GM12878 (cell line): ENCODE data around the gene CYP51A1. TPM values are rescaled to one million over a fixed set of nuclear protein-coding genes. Genes with fewer than 3 reads are reported as not detected.

Experiments used
- ATAC-seq: fragments of 200-7000 bp; cut with Tn5 transposase; 3 replicates; pipeline ENCODE4 v1.9.1; 2020; ENCODE audit warnings: mild to moderate bottlenecking, moderate library complexity
- BruUV-seq: library from RNA; stranded (reverse); fragments of 400-500 nt; replicated peaks from 2 replicates; lab custom pipeline; 2021; lab: Mats Ljungman, UMichigan
- CTCF ChIA-PET: fragments of 300-600 bp; sonication (Branson Sonifier 250); formaldehyde crosslinking; extraction: SDS; loops from one replicate; lab custom pipeline; 2021; ENCODE audit warnings: inconsistent platforms; lab: Yijun Ruan, JAX
- POLR2A ChIA-PET: fragments of 350-600 bp; formaldehyde crosslinking; extraction: SDS; loops from one replicate; lab custom pipeline; 2021; ENCODE audit warnings: inconsistent platforms; lab: Charles Lee
- RAD21 ChIA-PET: fragments of 300-600 bp; sonication (Branson Sonifier 250); formaldehyde crosslinking; loops from one replicate; lab custom pipeline; 2023; ENCODE audit warnings: antibody characterized with exemption; ENCODE audit not compliant: unreplicated experiment; lab: Charles Lee
- SMC1A ChIA-PET: fragments of 300-600 bp; sonication (Branson Sonifier 250); formaldehyde crosslinking; loops from one replicate; lab custom pipeline; 2023; ENCODE audit not compliant: unreplicated experiment, uncharacterized antibody; lab: Charles Lee
- DNase-seq: peaks from one replicate; pipeline ENCODE4 v3.0.0-alpha.2; 2011; ENCODE audit warnings: low read depth, low spot score
- FAIRE-seq: peaks from 3 replicates; lab custom pipeline; 2011; peaks lifted over from hg19 to GRCh38; lab: Jason Lieb, UNC
- H2AFZ ChIP-seq: 2 replicates; pipeline ENCODE4 v1.6.0; 2011; ENCODE audit warnings: low read depth, low read length, control low read depth; ENCODE audit not compliant: control insufficient read depth
- H3K27ac ChIP-seq: 2 replicates; pipeline ENCODE4 v1.5.1; 2011; ENCODE audit warnings: control low read depth; ENCODE audit not compliant: control insufficient read depth, insufficient read depth
- H3K27me3 ChIP-seq, 2 experiments: replicated peaks in 1 of 2; 2 replicates each; pipeline versions ENCODE4 v1.6.0 to v1.6.1; 2011; ENCODE audit warnings: low read length in 1 of 2; ENCODE audit not compliant: control insufficient read depth in 2 of 2, insufficient read depth in 2 of 2
- H3K36me3 ChIP-seq, 2 experiments: 2 replicates each; pipeline ENCODE4 v1.5.1; 2011; ENCODE audit warnings: low read length in 1 of 2; ENCODE audit not compliant: control insufficient read depth in 2 of 2, insufficient read depth in 2 of 2
- H3K4me1 ChIP-seq: 2 replicates; pipeline ENCODE4 v1.6.1; 2011; ENCODE audit warnings: mild to moderate bottlenecking, low read length, moderate library complexity, mixed read lengths; ENCODE audit not compliant: control insufficient read depth, insufficient read depth
- H3K4me2 ChIP-seq: 2 replicates; pipeline ENCODE4 v1.6.0; 2011; ENCODE audit warnings: control low read depth; ENCODE audit not compliant: control insufficient read depth, insufficient read depth
- H3K4me3 ChIP-seq: fragments of 200-600 bp; sonication (generic); 2 replicates; pipeline ENCODE4 v1.5.1; 2016
- H3K79me2 ChIP-seq: 2 replicates; pipeline ENCODE4 v1.6.0; 2011; ENCODE audit warnings: low read length; ENCODE audit not compliant: control insufficient read depth, insufficient read depth
- H3K9ac ChIP-seq: 2 replicates; pipeline ENCODE4 v1.8.0; 2011; ENCODE audit warnings: low read length, control low read depth, mixed read lengths; ENCODE audit not compliant: control insufficient read depth, insufficient read depth
- H3K9me3 ChIP-seq: replicated peaks from 3 replicates; pipeline ENCODE4 v1.5.1; 2011; ENCODE audit warnings: mild to moderate bottlenecking, low read length; ENCODE audit not compliant: control insufficient read depth, insufficient read depth
- H4K20me1 ChIP-seq: 2 replicates; pipeline ENCODE4 v1.6.0; 2011; ENCODE audit not compliant: control insufficient read depth, insufficient read depth
- ATF7 ChIP-seq: fragments of 450-650 bp; IDR thresholded peaks from 2 replicates; pipeline ENCODE4 v1.6.1; 2016; ENCODE audit warnings: low read depth, mild to moderate bottlenecking
- CBX3 ChIP-seq: fragments of 200-600 bp; sonication (generic); IDR thresholded peaks from 2 replicates; pipeline ENCODE4 v1.6.1; 2016; ENCODE audit warnings: low read depth, borderline replicate concordance
- CBX5 ChIP-seq: sonication (generic); IDR thresholded peaks from 2 replicates; pipeline ENCODE4 v1.6.1; 2016; ENCODE audit warnings: low read depth, moderate library complexity, mild to moderate bottlenecking, inconsistent platforms
- FOXK2 ChIP-seq: fragments of 450-650 bp; IDR thresholded peaks from 2 replicates; pipeline ENCODE4 v1.6.1; 2017; ENCODE audit warnings: mild to moderate bottlenecking, moderate library complexity
- IKZF1 ChIP-seq: fragments of 450-650 bp; conservative IDR thresholded peaks from 2 replicates; pipeline ENCODE4 v1.6.1; 2017; ENCODE audit warnings: antibody characterized with exemption, mild to moderate bottlenecking
- IKZF2 ChIP-seq, 2 experiments: fragments of 450-650 bp; IDR thresholded peaks; 2 replicates each; pipeline ENCODE4 v1.6.1; 2017; ENCODE audit warnings: mild to moderate bottlenecking in 2 of 2, moderate library complexity in 2 of 2
- KLF5 ChIP-seq: fragments of 450-650 bp; IDR thresholded peaks from 2 replicates; pipeline ENCODE4 v1.6.1; 2014; ENCODE audit warnings: mild to moderate bottlenecking; ENCODE audit not compliant: partially characterized antibody
- PAX5 ChIP-seq: IDR thresholded peaks from 2 replicates; pipeline ENCODE4 v1.6.1; 2011; ENCODE audit warnings: low read depth, low read length, borderline replicate concordance
- PAX8 ChIP-seq: fragments of 450-650 bp; IDR thresholded peaks from 2 replicates; pipeline ENCODE4 v1.6.1; 2017; ENCODE audit warnings: mild to moderate bottlenecking, moderate library complexity
- RAD51 ChIP-seq: fragments of 450-650 bp; IDR thresholded peaks from 2 replicates; pipeline ENCODE4 v1.6.1; 2016; ENCODE audit warnings: moderate library complexity, mild to moderate bottlenecking, inconsistent platforms
- RB1 ChIP-seq: fragments of 450-650 bp; formaldehyde crosslinking; IDR thresholded peaks from 2 replicates; pipeline ENCODE4 v1.6.1; 2017; ENCODE audit warnings: mild to moderate bottlenecking, borderline replicate concordance
- RBBP5 ChIP-seq: fragments of 200-600 bp; sonication (generic); conservative IDR thresholded peaks from 2 replicates; pipeline ENCODE4 v1.6.1; 2016
- RFX5 ChIP-seq: IDR thresholded peaks from 2 replicates; pipeline ENCODE4 v1.6.1; 2011; ENCODE audit warnings: low read depth, low read length, improper control_type of control experiment
- SP1 ChIP-seq: IDR thresholded peaks from one replicate; pipeline ENCODE4 v1.6.1; 2011; ENCODE audit warnings: low read depth, low read length
- SPI1 ChIP-seq: IDR thresholded peaks from 2 replicates; pipeline ENCODE4 v1.6.1; 2011; ENCODE audit warnings: low read depth, mild to moderate bottlenecking, low read length, moderate library complexity, borderline replicate concordance; ENCODE audit not compliant: insufficient read depth
- SRF ChIP-seq, 2 experiments: IDR thresholded peaks; 2 replicates each; pipeline ENCODE4 v1.6.1; 2011; ENCODE audit warnings: low read depth in 2 of 2, low read length in 2 of 2, mild to moderate bottlenecking in 1 of 2, moderate library complexity in 1 of 2
- SUZ12 ChIP-seq: fragments of 200-600 bp; sonication (generic); IDR thresholded peaks from one replicate; pipeline ENCODE4 v1.6.1; 2018; ENCODE audit warnings: antibody characterized with exemption, mild to moderate bottlenecking; ENCODE audit not compliant: unreplicated experiment
- YY1 ChIP-seq: IDR thresholded peaks from 2 replicates; pipeline ENCODE4 v1.6.1; 2011; ENCODE audit warnings: low read depth, mild to moderate bottlenecking, low read length
- ZNF384 ChIP-seq: IDR thresholded peaks from 2 replicates; pipeline ENCODE4 v1.6.1; 2012; ENCODE audit warnings: low read depth, mild to moderate bottlenecking, low read length, improper control_type of control experiment, borderline replicate concordance
- WGBS: methylation state at CpG from one replicate; pipeline ENCODE4 v1.1.6; 2016; ENCODE audit warnings: low lambda C conversion rate; ENCODE audit not compliant: insufficient replicate concordance, insufficient coverage; ENCODE audit errors: missing lambda C conversion rate; 5-methylcytosine and 5-hydroxymethylcytosine counted together
- in situ Hi-C: fragments of 300-500 bp; cut with MboI; formaldehyde crosslinking; loops from 9 replicates; pipeline ENCODE4 v1.14.3; 2018; ENCODE audit warnings: mixed read lengths
- intact Hi-C: fragments of 100-400 bp; cut with micrococcal nuclease; formaldehyde crosslinking; loops from one replicate; pipeline ENCODE4 v1.14.2; 2022; ENCODE audit not compliant: unreplicated experiment
- polyA plus RNA-seq, 11 experiments: library from polyadenylated mRNA; depleted of rRNA in 4 of 11; unstranded in 6 of 11; stranded (reverse) in 5 of 11; fragments of >200 nt; fragmentation: Nextera tagmentation in 4 of 11; fragmentation: Illumina TruSeq in 1 of 11; extraction: Ambion mirVana in 4 of 11; extraction: Trizol in 1 of 11; gene quantifications; 1 replicate in 1 of 11; 2 replicates in 10 of 11; pipeline versions ENCODE4 v1.2.1 to v1.2.3, GENCODE V29; 2011 to 2016; ENCODE audit warnings: inconsistent platforms in 2 of 11, missing spikeins in 2 of 11, low read depth in 1 of 11
- total RNA-seq, 4 experiments: library from RNA; depleted of rRNA in 3 of 4; stranded (reverse); fragments of >200 nt in 3 of 4; fragmentation: Illumina TruSeq in 1 of 4; extraction: Trizol in 1 of 4; gene quantifications; 2 replicates each; pipeline versions ENCODE4 v1.2.1 to v1.2.3, GENCODE V29; 2013 to 2021
- TF ChIP-seq, protein P1 (sequence below): IDR thresholded peaks from 2 replicates; pipeline ENCODE4 v1.6.1; 2012; ENCODE audit warnings: low read depth, low read length, improper control_type of control experiment
- TF ChIP-seq, protein P2 (sequence below): IDR thresholded peaks from 2 replicates; pipeline ENCODE4 v1.6.1; 2012; ENCODE audit warnings: low read depth, low read length, improper control_type of control experiment
- TF ChIP-seq, protein P3 (sequence below): IDR thresholded peaks from 2 replicates; pipeline ENCODE4 v1.6.1; 2011; ENCODE audit warnings: mild to moderate bottlenecking, low read depth, low read length, moderate library complexity; ENCODE audit not compliant: insufficient replicate concordance

The CYP51A1 gene
- total and polyA plus RNA-seq, 10 of the 15 experiments (the other 5 are each of a cell fraction or from before 2014, with no cell fraction given): 21.5 to 113 (median 61.8) TPM

DNA sequence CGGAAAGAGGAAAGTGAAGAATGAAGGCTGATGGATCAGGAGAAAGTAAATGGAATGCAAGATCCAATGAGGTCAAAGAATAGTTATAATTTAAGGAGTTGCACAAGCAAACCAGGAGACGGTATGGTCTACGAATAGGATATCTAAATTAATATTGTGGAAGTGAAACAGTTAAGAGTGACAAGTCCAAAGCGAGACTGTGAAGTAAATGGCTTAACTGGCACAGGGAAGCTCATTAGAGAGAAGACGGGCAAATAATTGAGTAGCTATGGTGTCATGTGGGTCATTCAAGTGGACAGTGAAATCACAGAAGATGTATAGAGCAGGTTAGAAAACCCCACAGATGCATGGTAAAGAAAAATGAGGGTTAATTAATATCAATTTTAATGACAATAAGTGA, 3.2 kb downstream of the CYP51A1 start:
- H3K4me3 ChIP-seq: peak overlapping the region; percentile 39
- POLR2A ChIA-PET: interaction anchor here (0.7 to 1.5 kb wide), 2 partner anchors 191 to 1475 kb away, joined by 5 to 6 read pairs; partner anchors contain the start of gene AKAP9
- BruUV-seq: no TSS peak
- peaks cover 0 to 11% of the 10 kb centered on the region in 2 experiments; a peak in 2 of 4 replicates for H3K36me3 ChIP-seq
- no peaks in the 10 kb centered on the region for H4K20me1 ChIP-seq
- SMC1A ChIA-PET: interaction anchor here (0.6 to 1.6 kb wide), 8 partner anchors 11 to 1833 kb away, joined by 3 to 6 read pairs (median 3); partner anchors contain the start of gene GATAD1
- no peak overlapping the region for H2AFZ ChIP-seq
- no peak overlapping the region for H3K9ac ChIP-seq
- in situ Hi-C loops: no loop called here
- CTCF ChIA-PET: interaction anchor here (1.1 to 1.9 kb wide), 4 partner anchors 35 to 331 kb away, joined by 3 to 7 read pairs (median 4); partner anchors contain the start of gene GATAD1
- no peaks in the 10 kb centered on the region for H3K27me3 ChIP-seq
- FAIRE-seq (no peak), DNase-seq (no peak), ATAC-seq (peak; percentile 9)
- WGBS: 34% methylated on average over 5 of the region's 5 CpGs
- H3K4me2 ChIP-seq: peak overlapping the region; percentile 21; the same call in 1 of the 2 replicates
- intact Hi-C loops: loop anchor here (5.0 kb wide), 3 partner anchors 116 to 249 kb away; partner anchors contain the start of genes AKAP9, ANKIB1, KRIT1 and MTERF1
- no peaks in the 10 kb centered on the region; the same call in 2 of the 3 replicates for H3K9me3 ChIP-seq
- peaks cover 50% of the 10 kb centered on the region for H3K79me2 ChIP-seq
- RAD21 ChIA-PET: no interaction called here
- peaks cover 3% of the 10 kb centered on the region; the same call in 1 of the 2 replicates for H3K4me1 ChIP-seq
- H3K27ac ChIP-seq: no peak overlapping the region
- TF ChIP-seq SUZ12 (no peak), FOXK2 (no peak), RBBP5 (no peak), PAX5 (no peak), RAD51 (peak; percentile 45; the same call in 1 of the 2 replicates), IKZF2 (IDR thresholded peaks at IDR 0.05) (peak in 1 of 2 experiments; percentile 23; a peak in 1 of 4 replicates), SRF (IDR thresholded peaks at IDR 0.05; ENCODE audit: low read depth in 2 of 2, low read length in 2 of 2) (no peak), ATF7 (peak; percentile 32; the same call in 1 of the 2 replicates), SPI1 (peak; percentile 65; the same call in 1 of the 2 replicates), SP1 (no peak), KLF5 (no peak), YY1 (no peak), CBX5 (no peak), RB1 (no peak), IKZF1 (no peak), PAX8 (no peak), ZNF384 (no peak), RFX5 (no peak), CBX3 (no peak)
- TF ChIP-seq, protein P1, sequence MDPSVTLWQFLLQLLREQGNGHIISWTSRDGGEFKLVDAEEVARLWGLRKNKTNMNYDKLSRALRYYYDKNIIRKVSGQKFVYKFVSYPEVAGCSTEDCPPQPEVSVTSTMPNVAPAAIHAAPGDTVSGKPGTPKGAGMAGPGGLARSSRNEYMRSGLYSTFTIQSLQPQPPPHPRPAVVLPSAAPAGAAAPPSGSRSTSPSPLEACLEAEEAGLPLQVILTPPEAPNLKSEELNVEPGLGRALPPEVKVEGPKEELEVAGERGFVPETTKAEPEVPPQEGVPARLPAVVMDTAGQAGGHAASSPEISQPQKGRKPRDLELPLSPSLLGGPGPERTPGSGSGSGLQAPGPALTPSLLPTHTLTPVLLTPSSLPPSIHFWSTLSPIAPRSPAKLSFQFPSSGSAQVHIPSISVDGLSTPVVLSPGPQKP: no peak
- TF ChIP-seq, protein P2, sequence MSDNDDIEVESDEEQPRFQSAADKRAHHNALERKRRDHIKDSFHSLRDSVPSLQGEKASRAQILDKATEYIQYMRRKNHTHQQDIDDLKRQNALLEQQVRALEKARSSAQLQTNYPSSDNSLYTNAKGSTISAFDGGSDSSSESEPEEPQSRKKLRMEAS: no peak
- TF ChIP-seq, protein P3, sequence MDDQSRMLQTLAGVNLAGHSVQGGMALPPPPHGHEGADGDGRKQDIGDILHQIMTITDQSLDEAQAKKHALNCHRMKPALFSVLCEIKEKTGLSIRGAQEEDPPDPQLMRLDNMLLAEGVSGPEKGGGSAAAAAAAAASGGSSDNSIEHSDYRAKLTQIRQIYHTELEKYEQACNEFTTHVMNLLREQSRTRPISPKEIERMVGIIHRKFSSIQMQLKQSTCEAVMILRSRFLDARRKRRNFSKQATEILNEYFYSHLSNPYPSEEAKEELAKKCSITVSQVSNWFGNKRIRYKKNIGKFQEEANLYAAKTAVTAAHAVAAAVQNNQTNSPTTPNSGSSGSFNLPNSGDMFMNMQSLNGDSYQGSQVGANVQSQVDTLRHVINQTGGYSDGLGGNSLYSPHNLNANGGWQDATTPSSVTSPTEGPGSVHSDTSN: no peak
